Common myeloid progenitor, CD34-positive (primary cell): ENCODE results near the gene SEL1L3.

Experiments used
- CTCF ChIA-PET: fragments of 350-600 bp; sonication (Branson Sonifier 250); formaldehyde crosslinking; loops from one replicate; lab custom pipeline; 2021; ENCODE audit warnings: antibody characterized with exemption; lab: Charles Lee
- POLR2A ChIA-PET: fragments of 350-600 bp; sonication (Branson Sonifier 250); formaldehyde crosslinking; loops from one replicate; lab custom pipeline; 2021; ENCODE audit warnings: antibody characterized with exemption; lab: Charles Lee
- DNase-seq, 3 donors: peaks; one replicate each; pipeline versions ENCODE4 v3.0.0 to v3.0.0-alpha.2; 2013
- H3K27ac ChIP-seq, 2 experiments: 1 replicate in 1 of 2; 2 replicates in 1 of 2; pipeline ENCODE4 v1.7.0; 2013; ENCODE audit warnings: inconsistent platforms in 2 of 2, low read length in 2 of 2, mild to moderate bottlenecking in 2 of 2, low read depth in 1 of 2, moderate library complexity in 1 of 2; ENCODE audit not compliant: severe bottlenecking in 2 of 2, insufficient read depth in 1 of 2, poor library complexity in 1 of 2
- H3K27me3 ChIP-seq, 5 experiments: replicated peaks in 2 of 5; 1 replicate in 3 of 5; 2 replicates in 2 of 5; pipeline versions ENCODE4 v1.6.1 to v1.7.0; 2013; ENCODE audit warnings: low read length in 4 of 5, mild to moderate bottlenecking in 2 of 5, moderate library complexity in 2 of 5, inconsistent platforms in 1 of 5; ENCODE audit not compliant: insufficient read depth in 5 of 5, control insufficient read depth in 4 of 5
- H3K36me3 ChIP-seq, 4 experiments: 1 replicate in 2 of 4; 2 replicates in 2 of 4; pipeline versions ENCODE4 v1.6.1 to v1.7.0; 2013; ENCODE audit warnings: low read length in 3 of 4, control low read depth in 1 of 4, mild to moderate bottlenecking in 1 of 4; ENCODE audit not compliant: control insufficient read depth in 4 of 4, insufficient read depth in 4 of 4
- H3K4me1 ChIP-seq, 4 experiments: 1 replicate in 3 of 4; 2 replicates in 1 of 4; pipeline versions ENCODE4 v1.6.1 to v1.7.1; 2013; ENCODE audit warnings: low read length in 3 of 4, mild to moderate bottlenecking in 3 of 4, control low read depth in 1 of 4, inconsistent platforms in 1 of 4, moderate library complexity in 1 of 4; ENCODE audit not compliant: control insufficient read depth in 4 of 4, insufficient read depth in 4 of 4; ENCODE audit errors: control extremely low read depth in 1 of 4
- H3K4me3 ChIP-seq, 7 experiments: 1 replicate in 4 of 7; 2 replicates in 3 of 7; pipeline versions ENCODE4 v1.5.1 to v1.7.0; 2013; ENCODE audit warnings: mild to moderate bottlenecking in 7 of 7, low read length in 6 of 7, moderate library complexity in 6 of 7, inconsistent platforms in 2 of 7, low read depth in 2 of 7, control low read depth in 1 of 7; ENCODE audit not compliant: insufficient read depth in 4 of 7, control insufficient read depth in 1 of 7; ENCODE audit errors: extremely low read depth in 1 of 7
- H3K9me3 ChIP-seq, 5 experiments: 1 replicate in 4 of 5; 2 replicates in 1 of 5; pipeline versions ENCODE4 v1.6.1 to v1.7.1; 2013; ENCODE audit warnings: low read length in 4 of 5, mild to moderate bottlenecking in 2 of 5, inconsistent platforms in 1 of 5, low read depth in 1 of 5, moderate library complexity in 1 of 5; ENCODE audit not compliant: control insufficient read depth in 4 of 5, insufficient read depth in 2 of 5; ENCODE audit errors: control extremely low read depth in 1 of 5
- WGBS: methylation state at CpG from one replicate; pipeline ENCODE4 v1.1.5; 2013; ENCODE audit not compliant: insufficient coverage; 5-methylcytosine and 5-hydroxymethylcytosine counted together

The SEL1L3 gene

GRCh38 chr4:25843340-25844097, 19.3 kb downstream of the SEL1L3 start:
- H3K4me3 ChIP-seq = peak overlapping the region in 4 of 7 experiments; percentile 26 to 74 (median 52)
- H3K27ac ChIP-seq = no peak overlapping the region
- H3K4me1 ChIP-seq = peaks cover 2 to 34% (median 19%) of the 10 kb centered on the region in 4 experiments
- ChIA-PET CTCF (interaction anchor here (1.2 kb wide), 2 partner anchors 15 to 145 kb away, joined by 3 to 4 read pairs; no protein-coding TSS in a partner anchor), POLR2A (no interaction called here)
- no peaks in the 10 kb centered on the region for H3K27me3 ChIP-seq
- peaks cover 0 to 17% (median 6%) of the 10 kb centered on the region in 4 experiments for H3K36me3 ChIP-seq
- DNase-seq = peak in 2 of 3 donors; percentile 53 to 58
- H3K9me3 ChIP-seq = no peaks in the 10 kb centered on the region
- WGBS = 51% methylated on average over 22 of the region's 22 CpGs

DNA sequence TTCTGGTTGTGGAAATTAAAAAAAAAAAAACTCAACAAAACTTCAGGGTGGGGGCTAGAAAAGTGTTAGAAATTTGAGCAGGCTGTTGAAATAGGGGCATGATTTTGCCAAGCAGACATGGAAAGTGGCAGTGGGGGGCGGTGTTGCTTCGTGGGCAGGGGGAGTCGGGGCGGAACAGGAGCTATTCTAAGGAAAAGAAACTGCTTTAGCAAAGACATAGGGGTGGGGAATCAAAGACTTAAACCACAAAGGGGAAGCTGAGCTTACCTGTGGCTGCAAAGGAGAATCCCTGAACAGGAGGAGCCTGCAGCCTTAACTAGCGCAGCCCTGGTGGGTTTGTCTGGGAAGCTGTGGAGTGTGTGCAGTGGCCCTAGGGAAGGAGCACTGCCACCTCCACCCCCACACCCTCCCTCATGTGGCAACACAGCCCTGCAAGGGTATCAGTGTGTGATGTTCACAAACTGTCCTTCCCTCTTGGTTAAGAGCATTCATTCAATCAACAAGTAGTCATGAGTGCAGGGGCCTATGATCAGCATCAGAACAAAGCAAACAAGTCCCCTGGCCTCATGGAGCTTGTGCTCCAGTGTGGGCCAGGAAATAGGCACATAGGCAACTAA, 20.5 kb downstream of the SEL1L3 start:
- DNase-seq = peak; percentile 52 to 81 (median 80)
- Histone ChIP-seq H3K4me1 (peaks cover 2 to 34% (median 19%) of the 10 kb centered on the region in 4 experiments), H3K27me3 (no peaks in the 10 kb centered on the region), H3K36me3 (peaks cover 0 to 13% (median 5%) of the 10 kb centered on the region in 4 experiments), H3K27ac (no peak overlapping the region), H3K4me3 (peak overlapping the region in 1 of 7 experiments; percentile 36), H3K9me3 (no peaks in the 10 kb centered on the region)
- CTCF ChIA-PET = interaction anchor here (0.7 to 2.8 kb wide), 11 partner anchors 8 to 877 kb away, joined by 3 to 17 read pairs (median 3); partner anchors contain the start of gene SMIM20
- POLR2A ChIA-PET = no interaction called here
- 17% methylated on average over 2 of the region's 5 CpGs for WGBS

- ChIA-PET POLR2A (no interaction called here), CTCF (no interaction called here)
- Histone ChIP-seq H3K4me3 (no peak overlapping the region), H3K9me3 (no peaks in the 10 kb centered on the region), H3K27ac (no peak overlapping the region), H3K36me3 (no peaks in the 10 kb centered on the region), H3K27me3 (no peaks in the 10 kb centered on the region), H3K4me1 (peaks cover 2 to 27% (median 14%) of the 10 kb centered on the region in 4 experiments)
- DNase-seq = no peak
- WGBS = 99% methylated on average over 10 of the region's 12 CpGs
Measured at GRCh38 chr4:25839687-25840086, 23.1 kb downstream of the SEL1L3 start.

GRCh38 chr4:25839233-25839632, 23.6 kb downstream of the SEL1L3 start:
- no peaks in the 10 kb centered on the region for H3K9me3 ChIP-seq
- H3K27ac ChIP-seq = no peak overlapping the region
- no peak overlapping the region for H3K4me3 ChIP-seq
- CTCF ChIA-PET = no interaction called here
- peaks cover 2 to 24% (median 13%) of the 10 kb centered on the region in 4 experiments for H3K4me1 ChIP-seq
- H3K36me3 ChIP-seq = no peaks in the 10 kb centered on the region
- POLR2A ChIA-PET = no interaction called here
- no peaks in the 10 kb centered on the region for H3K27me3 ChIP-seq
- DNase-seq = no peak
- WGBS = 94% methylated on average over 7 of the region's 8 CpGs

- Histone ChIP-seq H3K27ac (no peak overlapping the region), H3K9me3 (no peaks in the 10 kb centered on the region), H3K36me3 (no peaks in the 10 kb centered on the region), H3K27me3 (no peaks in the 10 kb centered on the region), H3K4me3 (no peak overlapping the region), H3K4me1 (peaks cover 2 to 17% (median 9%) of the 10 kb centered on the region in 4 experiments)
- ChIA-PET CTCF (interaction anchor here (1.3 kb wide), 1 partner anchor 67 kb away, joined by 3 read pairs; no protein-coding TSS in a partner anchor), POLR2A (no interaction called here)
- 94% methylated on average over 5 of the region's 8 CpGs for WGBS
- no peak for DNase-seq
Measured at GRCh38 chr4:25838526-25838925, 24.3 kb downstream of the SEL1L3 start.

DNA sequence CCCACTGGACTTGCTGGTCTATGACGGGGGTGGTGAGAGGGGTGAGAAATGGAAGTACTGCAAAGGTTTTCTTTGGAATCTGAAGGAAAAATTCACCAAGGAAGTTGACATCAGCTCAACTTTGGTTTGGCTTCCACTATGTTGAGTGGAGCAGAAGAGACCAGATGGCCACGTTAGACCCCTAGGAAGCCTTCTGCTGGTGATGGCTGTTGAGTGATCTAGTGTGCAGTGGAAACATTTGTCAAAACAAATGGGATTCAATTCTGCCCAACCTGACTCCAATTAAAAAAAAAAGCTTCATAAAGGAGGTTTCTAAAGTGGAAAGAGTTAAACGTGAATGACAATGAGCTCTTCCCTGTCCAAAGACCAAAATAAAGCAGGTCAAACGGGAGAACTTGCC, 25.7 kb downstream of the SEL1L3 start:
- no peak for DNase-seq
- Histone ChIP-seq H3K4me3 (no peak overlapping the region), H3K27me3 (no peaks in the 10 kb centered on the region), H3K4me1 (peaks cover 0 to 3% (median 3%) of the 10 kb centered on the region in 4 experiments), H3K27ac (no peak overlapping the region), H3K36me3 (peaks cover 0 to 9% (median 6%) of the 10 kb centered on the region in 4 experiments), H3K9me3 (no peaks in the 10 kb centered on the region)
- 97% methylated on average over 4 of the region's 4 CpGs for WGBS
- CTCF ChIA-PET = interaction anchor here (0.9 to 1.6 kb wide), 4 partner anchors 13 to 27 kb away, joined by 3 to 4 read pairs (median 3); no protein-coding TSS in a partner anchor
- POLR2A ChIA-PET = no interaction called here
